Lung microvascular endothelial cell (primary cell): Measurements from ENCODE around the gene ATAT1. TPM values are rescaled to one million over a fixed set of nuclear protein-coding genes. Genes with fewer than 3 reads are reported as not detected.
"Not testable (repeated sequence)": the region's sequence is repeated elsewhere in the genome, so short reads cannot be mapped to it uniquely, and the experiment has no call there.

Source experiments
- DNase-seq, 2 donors: peaks; one replicate each; pipeline versions ENCODE4 v3.0.0 to v3.0.0-alpha.2; 2010; ENCODE audit warnings: low read depth in 2 of 2
- total RNA-seq: library from RNA; depleted of rRNA; stranded (reverse); fragments of >200 nt; gene quantifications from 2 replicates; pipeline ENCODE4 v1.2.1, GENCODE V29; 2014

Gene ATAT1
- total RNA-seq, 1 donor from 2014 or later, result 5.0 TPM

DNA sequence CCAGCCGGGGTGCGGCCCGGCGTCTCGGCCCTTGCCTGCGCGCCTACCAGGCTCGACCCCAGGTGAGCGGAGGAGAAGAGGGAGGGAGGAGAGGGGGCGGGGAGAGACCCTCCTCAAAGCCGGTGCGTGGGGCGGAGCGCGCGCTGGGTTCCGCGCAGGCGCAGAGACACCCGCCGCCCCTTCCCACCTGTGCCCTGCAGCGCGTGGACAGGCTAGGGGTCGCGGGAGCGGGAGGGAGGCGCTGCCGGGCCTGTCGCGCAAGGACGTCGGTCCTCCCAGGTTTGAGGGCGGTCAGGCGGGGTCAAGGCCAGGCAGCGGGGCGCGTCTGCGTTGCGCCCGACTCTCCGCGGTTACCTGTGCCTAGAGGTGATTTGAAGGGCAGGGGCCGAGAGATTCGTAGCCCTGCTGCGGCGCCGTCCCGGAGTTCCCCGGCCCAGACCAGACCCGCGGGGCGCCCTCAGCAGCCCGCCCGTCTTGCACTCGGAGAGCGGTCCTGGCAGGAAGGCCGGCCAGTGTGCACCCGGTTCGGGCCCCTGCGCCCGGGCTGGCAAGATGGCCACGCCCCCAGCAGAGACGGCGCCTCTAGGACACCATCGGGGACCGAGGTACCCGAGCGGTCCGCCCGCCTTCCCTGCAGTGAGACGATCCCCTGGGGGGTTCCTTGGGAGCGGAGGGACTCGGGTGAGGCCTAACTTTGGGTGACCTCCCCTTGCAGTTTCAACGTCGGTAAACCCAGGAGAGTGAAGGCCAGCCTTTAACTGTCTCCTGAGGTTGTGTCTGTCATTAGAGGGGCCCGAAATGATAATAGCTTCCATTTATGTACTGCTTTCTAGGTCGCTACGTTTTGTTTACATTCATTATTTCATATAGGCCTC lies 20.8 kb downstream of the ATAT1 start:
- peak; percentile 65 to 77 for DNase-seq

DNA sequence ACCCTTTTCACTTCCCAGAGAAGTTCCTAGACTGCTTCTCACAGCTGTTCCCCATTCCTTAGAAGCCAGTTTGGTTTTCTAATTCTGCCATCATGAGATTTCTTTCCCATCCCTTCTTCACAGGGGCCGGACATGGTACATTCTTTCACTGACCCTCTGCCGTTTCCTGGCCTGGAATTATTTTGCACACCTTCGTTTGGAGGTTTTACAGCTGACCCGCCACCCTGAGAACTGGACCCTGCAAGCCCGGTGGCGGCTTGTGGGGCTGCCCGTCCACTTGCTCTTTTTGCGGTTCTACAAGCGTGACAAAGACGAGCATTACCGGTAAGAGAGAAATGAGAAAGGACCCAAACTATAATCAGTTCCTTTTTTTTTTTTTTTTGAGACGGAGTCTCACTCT lies 24.5 kb downstream of the ATAT1 start:
- no peak for DNase-seq

DNA sequence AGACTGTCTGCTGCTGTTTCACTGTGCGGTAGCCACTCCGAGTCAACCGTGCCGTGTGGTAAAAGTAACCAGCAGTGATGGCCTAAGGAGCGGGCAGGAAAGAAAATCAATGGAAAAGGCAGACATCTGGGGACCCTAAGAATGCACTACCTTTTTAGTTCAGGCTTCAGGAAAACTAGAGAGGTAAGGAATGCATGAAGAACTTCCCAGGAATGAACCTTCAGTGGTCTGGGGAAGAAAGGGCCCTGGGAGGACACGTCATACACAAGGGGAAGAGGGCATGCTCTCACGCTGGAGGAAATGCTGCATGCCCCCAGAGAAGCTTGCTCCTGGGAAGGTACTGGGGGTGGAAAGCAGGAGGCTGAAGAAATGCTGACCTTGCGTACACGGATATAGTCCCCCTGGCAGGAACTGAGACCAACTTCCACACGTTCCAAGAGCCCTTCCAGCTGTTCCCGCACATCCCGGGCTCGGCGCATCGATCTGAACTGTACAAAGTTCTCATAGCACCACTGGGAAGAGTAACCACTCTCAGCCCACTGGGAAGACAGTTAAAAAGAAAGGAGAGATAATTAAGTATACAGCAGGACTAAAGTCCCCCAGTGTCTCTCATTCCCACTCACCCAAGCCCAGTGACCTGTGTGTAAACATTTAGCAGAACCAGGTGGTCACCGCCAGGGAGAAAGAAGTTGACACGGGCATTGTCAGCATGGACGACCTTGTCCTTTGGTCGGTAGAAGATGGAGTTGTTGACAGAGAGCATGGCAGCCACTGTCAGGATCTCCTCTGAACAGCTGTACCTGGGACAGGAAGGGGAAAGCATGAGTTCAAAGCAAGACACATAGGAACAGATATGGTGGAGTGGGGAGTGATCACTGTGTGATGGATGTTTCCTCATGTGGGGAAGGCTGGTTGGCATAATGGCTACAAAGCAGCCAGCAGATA lies 28.4 kb downstream of the ATAT1 start:
- DNase-seq, result no peak

DNA sequence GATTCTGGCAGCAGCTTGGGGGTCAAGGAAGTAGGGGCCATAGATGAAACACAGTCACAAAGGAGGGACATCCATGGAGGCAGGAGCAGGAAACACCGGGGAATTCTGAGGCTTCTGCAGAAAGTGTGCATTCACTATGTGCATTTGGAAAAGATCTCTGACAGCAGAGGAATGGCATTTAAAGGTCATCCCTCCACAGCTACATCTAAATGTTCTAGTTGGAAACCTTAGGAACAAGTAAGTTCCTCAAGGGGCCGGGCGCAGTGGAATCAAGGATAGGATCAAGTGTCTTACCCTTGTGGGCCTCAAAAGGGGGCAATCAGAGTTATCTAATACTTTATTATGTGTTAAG lies 29.0 kb downstream of the ATAT1 start:
- DNase-seq, result no peak

DNA sequence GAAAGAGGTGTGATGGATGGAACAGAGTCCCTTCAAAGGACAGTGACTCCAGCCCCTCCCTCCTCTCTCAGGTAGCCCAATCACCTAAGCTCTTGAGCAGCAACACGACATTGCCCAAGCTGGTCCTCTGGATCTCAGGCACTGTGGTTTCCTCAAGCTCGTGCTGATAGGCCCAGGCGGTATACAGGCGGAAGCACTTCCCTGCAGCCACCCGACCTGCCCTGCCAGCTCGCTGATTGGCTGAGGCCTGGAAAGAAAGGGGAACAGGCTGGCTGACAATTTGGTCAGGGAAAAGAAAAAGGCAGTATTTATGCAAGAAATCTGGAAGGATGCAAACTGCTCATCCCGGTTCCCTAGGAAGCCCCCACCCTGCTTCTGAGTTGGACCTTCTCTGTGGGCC lies 29.8 kb downstream of the ATAT1 start:
- DNase-seq, result no peak

DNA sequence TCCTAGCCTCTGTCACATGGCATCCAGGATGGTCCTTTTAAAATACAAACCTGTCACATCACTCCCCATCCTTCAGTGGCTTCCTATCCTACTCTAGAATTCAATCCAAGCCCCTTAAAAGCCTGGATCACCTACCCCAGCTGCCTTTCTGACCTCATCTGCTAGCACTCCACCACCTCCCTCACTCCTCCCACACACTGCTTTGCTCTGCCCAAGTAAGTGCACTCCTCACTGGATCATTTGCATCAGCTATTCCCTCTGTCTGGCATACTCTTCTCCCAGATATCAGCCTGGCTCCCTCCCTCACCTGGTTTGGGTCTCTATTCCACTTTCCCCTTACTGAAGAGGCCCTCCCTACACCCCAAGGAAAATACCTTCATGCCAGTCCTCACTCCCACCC lies 30.8 kb downstream of the ATAT1 start:
- DNase-seq, result no peak

DNA sequence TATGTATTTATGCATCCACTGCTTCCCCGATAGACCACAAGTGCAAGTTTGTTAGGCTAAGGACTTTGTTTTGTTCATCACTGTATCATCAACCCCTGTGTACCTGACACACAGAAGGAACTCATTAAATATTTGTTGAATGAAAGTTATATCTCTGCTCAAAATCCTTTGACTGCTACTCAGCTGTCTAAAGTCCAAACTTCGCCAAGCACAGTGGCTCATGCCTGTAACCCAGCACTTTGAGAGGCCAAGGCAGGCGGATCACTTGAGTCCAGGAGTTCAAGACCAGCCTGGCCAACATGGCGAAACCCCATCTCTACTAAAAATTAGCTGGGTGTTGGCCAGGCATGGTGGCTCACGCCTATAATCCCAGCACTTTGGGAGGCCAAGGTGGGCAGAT lies 31.2 kb downstream of the ATAT1 start:
- DNase-seq, result not testable (repeated sequence)

DNA sequence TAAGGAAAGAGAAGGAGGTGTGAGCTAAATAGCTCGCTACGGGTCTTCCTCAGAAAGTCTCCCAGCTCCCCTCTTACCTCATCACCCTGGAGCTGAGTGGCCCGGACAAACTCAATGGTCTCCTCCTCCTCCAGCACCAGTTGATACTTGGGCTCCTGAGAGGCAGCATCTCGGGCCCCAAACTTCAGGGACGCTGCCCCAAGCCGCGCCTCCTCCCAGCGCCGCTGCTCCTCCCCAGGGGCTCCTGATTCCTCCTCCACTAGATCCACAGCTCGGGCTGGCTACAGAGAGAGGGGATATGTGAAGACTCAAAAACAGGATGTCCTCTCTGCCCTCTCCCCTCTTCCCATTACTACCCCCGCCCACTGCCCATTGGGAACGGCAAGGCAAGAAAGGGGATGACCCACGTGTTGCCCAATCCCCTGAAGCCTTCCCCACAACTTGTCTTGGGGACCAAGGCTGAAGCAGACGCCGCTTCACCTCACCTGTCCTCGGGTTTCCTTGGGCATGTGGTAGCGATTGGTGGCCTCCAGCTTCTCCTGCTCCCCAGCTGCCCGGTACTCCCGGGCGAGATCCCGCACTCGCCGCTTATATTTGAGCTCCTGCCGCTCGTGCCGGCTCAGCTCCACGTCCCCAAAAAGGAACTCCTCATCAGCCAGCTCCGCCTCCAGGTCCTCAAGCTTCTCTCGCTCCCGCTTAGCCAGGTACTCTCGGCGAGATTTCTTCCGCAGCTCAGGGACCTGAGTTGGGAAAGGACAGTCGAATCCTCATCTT lies 38.5 kb downstream of the ATAT1 start:
- no peak for DNase-seq

DNA sequence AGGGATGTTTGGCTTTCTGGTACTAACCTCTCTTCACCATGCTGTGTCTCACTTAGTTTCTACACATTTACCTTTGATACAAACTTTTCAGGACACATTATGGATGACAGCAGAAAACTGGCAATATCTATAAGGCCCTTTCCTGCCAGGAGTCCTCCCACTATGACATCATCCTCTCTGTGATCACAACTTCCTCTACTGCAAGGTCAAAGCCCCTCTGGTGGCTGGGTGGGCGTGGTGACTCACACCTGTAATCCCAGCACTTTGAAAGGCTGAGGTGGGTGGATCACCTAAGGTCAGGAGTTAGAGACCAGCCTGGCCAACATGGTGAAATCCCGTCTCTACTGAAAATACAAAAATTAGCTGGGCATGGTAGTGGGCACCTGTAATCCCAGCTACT lies 39.6 kb downstream of the ATAT1 start:
- DNase-seq, result peak; percentile 33 to 55

DNA sequence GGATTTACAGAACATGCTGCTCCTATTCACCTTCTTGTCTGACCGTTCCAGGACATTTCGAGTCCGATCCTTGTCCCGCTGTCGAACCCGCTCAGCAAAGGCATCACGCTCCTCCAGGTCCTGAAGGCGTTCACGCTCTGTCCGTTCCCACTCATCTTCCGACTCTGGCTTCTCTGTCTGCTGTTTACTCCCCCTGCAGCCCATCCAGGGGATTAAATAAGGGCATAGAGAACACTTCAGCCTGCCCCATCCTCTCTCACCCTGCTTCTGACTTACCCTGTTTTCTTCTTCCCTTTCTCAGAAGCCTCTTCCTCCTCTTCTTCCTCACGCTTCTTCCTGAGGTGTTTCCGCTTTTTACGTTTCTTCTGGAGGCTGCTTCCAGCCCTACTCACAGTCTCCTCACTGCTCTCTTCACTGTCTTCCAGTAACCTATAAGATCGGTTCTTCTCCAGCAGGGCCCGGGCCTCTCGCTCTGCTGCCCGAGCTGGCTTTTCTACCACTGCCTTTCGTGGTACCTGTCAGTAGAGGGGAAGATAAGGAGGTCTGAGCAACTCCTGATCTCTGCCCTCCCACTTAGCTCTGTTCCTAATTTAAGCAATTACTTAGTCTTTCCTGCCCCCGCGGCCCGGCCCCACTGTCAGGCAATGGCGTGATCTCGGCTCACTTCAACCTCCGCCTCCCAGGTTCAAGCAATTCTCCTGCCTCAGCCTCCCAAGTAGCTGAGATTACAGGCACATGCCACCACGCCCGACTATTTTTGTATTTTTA lies 44.3 kb downstream of the ATAT1 start:
- DNase-seq, result peak in 1 of 2 donors; percentile 43

DNA sequence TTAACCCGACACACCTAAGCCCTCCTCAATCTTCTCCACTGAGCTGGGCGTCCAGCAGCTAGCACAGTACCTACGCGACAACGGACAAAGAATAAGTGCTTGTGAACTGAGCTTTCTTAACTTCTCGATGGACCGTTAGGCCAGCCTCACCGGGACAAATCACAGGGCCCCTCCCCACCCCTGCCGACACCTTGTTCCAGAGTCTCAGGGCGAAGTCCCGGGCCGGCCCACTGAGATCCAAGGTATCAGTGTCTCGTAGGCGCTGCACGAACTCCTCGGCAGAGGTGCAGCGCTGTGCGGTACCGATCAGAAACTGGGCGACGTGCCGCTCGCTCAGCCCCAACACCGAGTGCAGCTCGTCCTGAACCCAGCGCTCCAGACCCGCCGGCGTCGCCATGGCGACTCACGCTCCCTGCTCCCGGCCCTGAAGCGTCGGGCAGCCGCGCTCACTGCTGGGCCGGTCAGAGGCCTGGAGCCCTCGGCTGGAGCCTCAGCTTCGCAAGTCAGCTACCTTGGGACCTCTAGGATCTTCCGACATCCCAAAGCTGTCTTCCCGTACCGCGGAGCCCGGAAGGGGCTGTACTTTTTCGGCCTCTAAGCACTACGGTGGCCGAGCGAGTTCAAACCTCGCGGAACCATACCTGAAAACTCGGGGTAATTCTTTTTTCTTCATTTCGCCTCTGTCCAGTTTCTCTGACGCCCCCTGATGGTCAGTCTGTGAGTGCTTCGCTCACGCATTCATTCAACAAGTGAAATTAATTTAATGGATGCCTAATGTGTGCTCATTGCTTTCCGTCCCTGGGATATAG lies 46.0 kb downstream of the ATAT1 start, which contains the start of gene DHX16:
Gene DHX16, minus strand, starts transcription at position 562 of the 809 bp plus-strand sequence. Its CDS starts 165 bp downstream, at position 397.
- DNase-seq, result peak; percentile 98

DNA sequence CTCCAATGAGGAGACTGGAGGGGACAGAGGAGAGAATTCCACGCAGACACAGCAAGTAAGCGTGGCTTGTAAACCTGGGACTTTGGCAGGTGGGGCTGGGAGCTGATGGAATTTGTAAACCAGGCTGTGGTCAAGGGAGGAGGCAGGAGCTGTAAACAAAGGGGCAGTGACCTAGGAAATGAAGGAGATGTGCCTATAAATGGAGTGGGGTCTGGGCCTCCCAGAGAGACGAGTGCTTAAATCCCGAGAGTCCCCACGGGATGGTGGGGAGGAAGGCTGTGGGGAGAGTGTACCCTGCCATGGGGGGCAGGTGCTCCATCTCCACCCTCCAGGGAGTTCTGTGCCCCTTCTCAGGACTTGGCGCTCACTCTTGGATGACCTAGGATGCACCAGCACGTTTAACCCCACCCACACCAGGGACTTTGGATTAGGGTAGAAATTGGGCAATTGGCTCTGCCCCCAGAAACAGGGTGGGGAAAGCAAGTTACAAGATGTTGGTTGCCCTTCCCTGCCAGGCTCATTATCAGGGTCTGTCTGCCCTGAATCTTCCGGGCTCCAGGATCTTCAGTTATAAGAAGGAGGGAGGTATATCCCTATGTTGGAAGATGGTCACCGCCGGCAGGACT lies 50.1 kb downstream of the ATAT1 start:
- no peak for DNase-seq

DNA sequence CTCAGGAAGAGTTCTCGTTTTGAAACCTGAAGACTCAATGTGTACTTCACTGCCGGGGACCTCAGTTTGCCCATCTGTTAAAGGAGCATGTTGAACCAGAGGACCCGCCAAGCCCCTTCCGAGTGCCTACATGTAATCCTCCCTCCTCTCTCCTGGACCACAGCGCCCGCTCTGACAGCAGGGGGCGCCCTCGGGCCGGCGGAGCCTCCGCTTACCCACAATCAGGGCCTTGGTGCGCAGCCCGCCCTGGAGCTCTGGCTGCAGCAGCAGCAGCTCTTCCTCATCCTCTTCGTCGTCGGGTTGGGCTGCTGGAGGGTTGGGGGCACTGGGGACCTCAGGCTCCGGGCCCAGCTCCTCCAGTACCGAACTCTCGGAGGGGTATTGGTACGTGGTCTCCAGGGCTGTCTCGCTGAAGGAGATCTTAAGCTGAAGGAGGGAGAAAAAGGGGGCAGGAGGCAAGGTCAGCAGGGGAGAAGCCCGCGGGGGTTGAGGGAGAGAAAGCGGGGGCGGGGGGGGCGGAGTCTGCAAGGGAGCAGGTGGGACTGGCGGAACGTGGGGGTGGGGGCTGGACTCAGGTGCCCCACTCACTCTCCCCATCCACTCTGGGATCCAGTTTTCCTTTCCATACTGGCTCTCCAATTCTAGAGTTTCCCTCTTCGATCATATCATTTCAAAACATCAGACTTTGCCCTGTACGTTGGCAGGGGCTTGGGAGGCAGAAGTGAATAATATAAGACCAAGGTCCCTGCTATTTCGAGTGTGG lies 52.5 kb downstream of the ATAT1 start:
- DNase-seq, result peak; percentile 86 to 92

DNA sequence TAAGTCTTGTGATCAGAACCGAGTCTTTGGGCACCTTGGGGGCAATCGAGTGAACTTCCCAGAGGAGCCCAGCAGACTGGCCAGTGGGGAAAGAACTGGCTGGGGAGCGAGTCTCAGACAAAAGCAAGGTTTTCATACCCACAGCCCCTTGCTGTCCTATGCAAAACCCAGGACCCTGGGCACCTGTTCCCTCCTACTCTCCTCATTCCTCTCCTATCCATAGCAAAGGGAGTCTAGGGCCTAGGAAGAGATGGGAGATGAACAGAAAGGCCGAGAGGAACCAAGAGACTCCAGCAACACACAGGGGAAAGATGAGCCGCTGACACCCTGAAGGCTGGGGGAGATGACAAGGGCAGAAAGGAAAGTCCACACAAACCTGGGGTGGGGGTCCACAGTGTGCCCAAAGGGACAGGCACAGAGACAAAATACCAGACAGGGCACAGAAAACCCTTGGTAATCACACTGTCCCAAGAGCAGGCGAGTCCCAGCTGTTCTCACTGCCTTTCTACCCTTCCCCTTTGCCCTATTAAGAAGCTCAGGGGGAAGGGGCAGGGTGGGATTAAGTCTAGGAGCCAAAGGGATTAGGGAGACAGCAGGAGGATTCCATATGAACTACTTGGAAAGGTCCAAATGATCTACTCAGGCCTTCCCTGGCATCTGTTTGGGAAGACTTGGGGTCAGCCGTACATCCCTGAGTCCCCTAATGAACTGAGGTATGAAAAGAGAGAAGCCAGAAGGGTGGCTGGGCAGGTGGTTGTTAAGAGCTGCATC lies 53.3 kb downstream of the ATAT1 start:
- DNase-seq, result no peak

DNA sequence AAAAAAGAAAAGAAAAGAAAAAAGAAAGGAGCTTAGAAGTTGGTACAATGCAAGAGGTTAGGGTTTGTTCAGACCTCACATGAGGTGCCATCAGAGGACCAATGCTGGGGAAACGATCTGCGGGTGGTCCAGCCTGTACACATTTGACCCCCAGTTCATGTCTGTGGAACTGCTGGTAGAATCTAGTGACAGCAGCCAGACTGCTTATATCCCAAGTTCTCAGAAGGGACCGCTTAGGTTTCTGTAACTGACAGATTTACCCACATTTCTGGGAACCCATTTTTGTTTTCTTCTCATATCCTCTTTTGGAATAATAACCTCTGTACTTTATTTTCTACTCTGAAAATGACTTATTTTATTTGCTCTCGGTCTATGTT lies 55.1 kb downstream of the ATAT1 start:
- DNase-seq, result no peak

DNA sequence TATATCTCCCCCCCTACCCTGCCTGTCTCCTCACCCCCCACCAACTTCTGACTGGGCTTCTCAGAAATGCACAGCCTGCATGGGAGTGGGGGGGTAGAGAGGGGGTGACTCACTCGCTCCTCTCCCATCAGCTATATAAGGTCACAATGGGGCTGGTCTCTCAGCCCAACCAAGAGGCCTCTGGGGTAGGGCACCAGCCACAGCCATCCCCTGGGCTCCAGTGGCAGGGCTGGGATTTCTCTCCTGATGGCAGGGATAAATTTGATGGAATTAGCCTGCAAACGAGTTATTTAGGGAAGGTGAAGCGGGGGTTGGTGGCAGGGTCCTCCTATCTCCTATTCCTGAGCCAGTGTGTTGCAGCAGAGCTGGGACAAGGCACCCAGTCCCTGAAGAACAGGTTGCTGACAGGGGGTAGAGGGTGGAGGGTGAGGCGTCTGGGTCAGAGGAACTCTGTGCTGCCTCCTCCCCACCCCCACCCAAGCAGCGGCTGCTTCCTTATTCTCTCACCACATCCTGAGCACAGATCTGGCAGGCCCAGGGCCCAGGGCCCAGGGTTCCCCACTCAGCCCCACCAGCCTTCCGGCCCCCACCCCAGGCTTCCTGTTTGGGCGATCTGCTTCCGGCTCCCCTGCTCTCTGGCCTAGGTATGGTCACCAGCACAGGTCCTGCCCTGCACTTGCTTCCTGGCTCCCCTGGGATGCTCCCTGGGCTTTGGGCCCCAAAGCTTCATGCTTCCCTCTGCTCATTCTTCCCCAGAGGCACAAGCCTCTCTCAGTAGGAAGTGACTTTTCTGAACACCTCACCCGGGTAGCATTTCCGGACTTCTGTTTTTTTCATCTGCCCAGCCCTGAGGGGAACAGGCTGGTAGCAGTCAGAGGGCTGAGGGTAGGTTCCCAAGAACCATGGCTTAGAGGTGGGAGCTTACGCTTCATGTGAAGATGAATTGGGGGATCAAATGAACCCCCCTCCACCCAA lies 55.8 kb downstream of the ATAT1 start:
- DNase-seq, result peak; percentile 82 to 92
